Measurements from ENCODE around the gene ALKBH8. TPM values are rescaled to one million over a fixed set of nuclear protein-coding genes. Genes with fewer than 3 reads are reported as not detected.

The ALKBH8 gene
- total and polyA plus RNA-seq, 2 of the 8 experiments (the other 6 are each of a cell fraction or from before 2014, with no cell fraction given), result 3.6 to 11.9 TPM

- DNase-seq (ENCODE audit: low read depth in 1 of 2, low spot score in 2 of 2), result peak in 1 of 2 experiments; percentile 69
- Histone ChIP-seq H2BK5ac (ENCODE audit: low read depth, low read length) (0 out of 2 replicates have a peak overlapping the region, but pooled peaks have one; percentile 8), H4K20me1 (replicated peaks in 1 of 2; ENCODE audit: control insufficient read depth in 1 of 2, insufficient read depth in 2 of 2, low read length in 2 of 2) (peaks cover 0 to 2% of the 10 kb centered on the region in 2 experiments), H3K79me1 (ENCODE audit: low read depth, low read length) (no peaks in the 10 kb centered on the region), H2BK12ac (ENCODE audit: low read depth, low read length) (0 out of 2 replicates have a peak overlapping the region, but pooled peaks have one; percentile 2), H3K23ac (ENCODE audit: insufficient read length) (no peak overlapping the region), H3K4ac (replicated peaks; ENCODE audit: insufficient read length, low read depth, low read length) (no peak overlapping the region), H4K91ac (replicated peaks; ENCODE audit: insufficient read length, low read length) (no peak overlapping the region), H2AFZ (ENCODE audit: low read length) (no peak overlapping the region), H3K4me2 (ENCODE audit: insufficient read depth in 1 of 2, low read depth in 2 of 2, low read length in 2 of 2) (peak overlapping the region in 1 of 2 experiments; percentile 14; a peak in 2 of 4 replicates), H4K8ac (ENCODE audit: extremely low read depth, insufficient read depth, low read length) (no peak overlapping the region), H3K4me1 (replicated peaks in 1 of 4; ENCODE audit: control insufficient read depth in 3 of 4, insufficient read depth in 4 of 4, low read length in 3 of 4) (peaks cover 0 to 9% (median 4%) of the 10 kb centered on the region in 4 experiments; a peak in 4 of 7 replicates), H2AK5ac (ENCODE audit: low read depth, low read length) (no peak overlapping the region), H3K9me3 (ENCODE audit: insufficient read depth in 2 of 2, low read depth in 1 of 2, low read length in 1 of 2) (no peaks in the 10 kb centered on the region), H3K36me3 (ENCODE audit: control insufficient read depth in 2 of 4, insufficient read depth in 4 of 4, low read length in 3 of 4) (no peaks in the 10 kb centered on the region), H2BK15ac (ENCODE audit: low read length) (no peak overlapping the region), H3K27ac (ENCODE audit: low read depth, low read length) (no peak overlapping the region), H3K4me3 (ENCODE audit: extremely low read depth in 1 of 4, insufficient read depth in 2 of 4, low read depth in 3 of 4, low read length in 4 of 4) (no peak overlapping the region), H3K23me2 (ENCODE audit: low read depth, low read length) (no peaks in the 10 kb centered on the region; the same call in 1 of the 2 replicates), H4K5ac (ENCODE audit: insufficient read length, low read depth, low read length) (no peak overlapping the region), H2BK20ac (ENCODE audit: low read length) (no peak overlapping the region), H3K14ac (ENCODE audit: insufficient read length) (no peak overlapping the region), H3K27me3 (replicated peaks in 1 of 4; ENCODE audit: control insufficient read depth in 3 of 4, extremely low read depth in 1 of 4, insufficient read depth in 3 of 4, low read length in 3 of 4) (peaks cover 0 to 6% (median 4%) of the 10 kb centered on the region in 4 experiments; a peak in 3 of 7 replicates), H3K79me2 (ENCODE audit: control insufficient read depth in 1 of 2, insufficient read depth in 2 of 2, low read length in 2 of 2) (no peaks in the 10 kb centered on the region), H3K56ac (replicated peaks; ENCODE audit: insufficient read length, low read depth, low read length) (no peak overlapping the region), H2BK120ac (replicated peaks; ENCODE audit: low read depth, low read length) (no peak overlapping the region), H3K18ac (ENCODE audit: extremely low read depth, low read length) (no peak overlapping the region), H3K9ac (replicated peaks in 1 of 4; ENCODE audit: extremely low read depth in 1 of 4, low read depth in 3 of 4, low read length in 3 of 4) (no peak overlapping the region)
- POLR2A ChIA-PET (ENCODE audit: partially characterized antibody), result no interaction called here
- 55% methylated on average over 6 of the region's 6 CpGs; no CpG with 5 or more reads in 1 of the 2 experiments for WGBS, 2 experiments (ENCODE audit: extremely low coverage in 1 of 2, insufficient coverage in 1 of 2, insufficient read length in 1 of 2, insufficient replicate concordance in 2 of 2, low coverage in 1 of 2, low lambda C conversion rate in 2 of 2, missing lambda C conversion rate in 1 of 2)
- CTCF ChIA-PET (ENCODE audit: partially characterized antibody), result interaction anchor here (0.6 to 8.6 kb wide), 25 partner anchors 8 to 177 kb away, joined by 3 to 73 read pairs (median 4); partner anchors contain the start of gene ELMOD1
- FAIRE-seq, result peak; percentile 96
- no peak for TF ChIP-seq SP2 (IDR thresholded peaks at IDR 0.05; ENCODE audit: low read length)
- peak; percentile 70 to 80 for TF ChIP-seq RAD21 (IDR thresholded peaks at IDR 0.05 in 1 of 2, conservative IDR thresholded peaks at IDR 0.05 in 1 of 2; ENCODE audit: low read depth in 2 of 2, low read length in 2 of 2)
- no peak for TF ChIP-seq JUND (IDR thresholded peaks at IDR 0.05; ENCODE audit: low read length)
- TF ChIP-seq, protein P1, sequence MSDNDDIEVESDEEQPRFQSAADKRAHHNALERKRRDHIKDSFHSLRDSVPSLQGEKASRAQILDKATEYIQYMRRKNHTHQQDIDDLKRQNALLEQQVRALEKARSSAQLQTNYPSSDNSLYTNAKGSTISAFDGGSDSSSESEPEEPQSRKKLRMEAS (IDR thresholded peaks at IDR 0.05), result no peak
- 0 out of 2 replicates have a peak, but pooled peaks have one; percentile 39 for TF ChIP-seq TCF12 (IDR thresholded peaks at IDR 0.05; ENCODE audit: low read depth, low read length)
- no peak for TF ChIP-seq CREB1 (IDR thresholded peaks at IDR 0.05)
- TF ChIP-seq EGR1 (IDR thresholded peaks at IDR 0.05; ENCODE audit: borderline replicate concordance, low read depth, low read length), result no peak
- no peak for TF ChIP-seq CTBP2 (IDR thresholded peaks at IDR 0.05; ENCODE audit: borderline replicate concordance, insufficient read depth, insufficient read length, low read length)
- no peak for TF ChIP-seq TAF7 (optimal IDR thresholded peaks at IDR 0.05; ENCODE audit: borderline replicate concordance, low read depth, low read length)
- no peak for TF ChIP-seq SP1 (IDR thresholded peaks at IDR 0.05; ENCODE audit: low read depth, low read length)
- no peak for TF ChIP-seq SIN3A (conservative IDR thresholded peaks at IDR 0.05 in 1 of 2, IDR thresholded peaks at IDR 0.05 in 1 of 2; ENCODE audit: low read depth in 1 of 2, low read length in 2 of 2)
Observed at GRCh38 chr11:107598225-107599139, 32.9 kb upstream of the ALKBH8 start.
